H9 (cell line): ENCODE results near the gene ZNF263. TPM values are rescaled to one million over a fixed set of nuclear protein-coding genes. Genes with fewer than 3 reads are reported as not detected.

Source experiments
- DNase-seq: peaks from one replicate; pipeline ENCODE4 v3.0.0-alpha.2; 2017
- H2AFZ ChIP-seq: one replicate; pipeline ENCODE4 v1.6.1; 2013; ENCODE audit warnings: mild to moderate bottlenecking, low read length, control low read depth, moderate library complexity
- H2AK5ac ChIP-seq: 2 replicates; pipeline ENCODE4 v1.6.1; 2013; ENCODE audit warnings: low read length, control low read depth, mixed read lengths; ENCODE audit not compliant: insufficient read length
- H2BK120ac ChIP-seq: one replicate; pipeline ENCODE4 v1.6.1; 2013; ENCODE audit warnings: low read depth, mild to moderate bottlenecking, low read length, control low read depth, inconsistent platforms; ENCODE audit not compliant: poor library complexity, severe bottlenecking
- H2BK12ac ChIP-seq: 2 replicates; pipeline ENCODE4 v1.6.1; 2013; ENCODE audit warnings: low read length, control low read depth, mixed read lengths, low read depth; ENCODE audit not compliant: insufficient read length
- H2BK15ac ChIP-seq: 2 replicates; pipeline ENCODE4 v1.6.1; 2013; ENCODE audit warnings: low read depth, low read length, control low read depth
- H2BK20ac ChIP-seq: one replicate; pipeline ENCODE4 v1.6.1; 2013; ENCODE audit warnings: low read depth, mild to moderate bottlenecking, low read length, control low read depth, inconsistent platforms; ENCODE audit not compliant: poor library complexity, severe bottlenecking
- H2BK5ac ChIP-seq: 2 replicates; pipeline ENCODE4 v1.6.1; 2013; ENCODE audit warnings: low read length, control low read depth, mixed read lengths; ENCODE audit not compliant: insufficient read length
- H3K14ac ChIP-seq: 2 replicates; pipeline ENCODE4 v1.6.1; 2013; ENCODE audit warnings: low read length, control low read depth; ENCODE audit not compliant: insufficient read depth
- H3K18ac ChIP-seq: 2 replicates; pipeline ENCODE4 v1.6.1; 2013; ENCODE audit warnings: low read depth, mild to moderate bottlenecking, mixed read lengths, low read length, control low read depth; ENCODE audit not compliant: insufficient read length
- H3K23ac ChIP-seq: 2 replicates; pipeline ENCODE4 v1.6.1; 2013; ENCODE audit warnings: low read length, control low read depth, mixed read lengths, low read depth; ENCODE audit not compliant: insufficient read length
- H3K23me2 ChIP-seq: 2 replicates; pipeline ENCODE4 v1.6.1; 2013; ENCODE audit warnings: low read depth, mild to moderate bottlenecking, mixed read lengths, low read length, control low read depth; ENCODE audit not compliant: insufficient read length, poor library complexity, severe bottlenecking
- H3K27ac ChIP-seq: 2 replicates; pipeline ENCODE4 v1.5.1; 2013; ENCODE audit warnings: low read length, control low read depth, mixed read lengths, low read depth; ENCODE audit not compliant: insufficient read length
- H3K27me3 ChIP-seq: 2 replicates; pipeline ENCODE4 v1.6.1; 2013; ENCODE audit warnings: low read length, control low read depth, inconsistent platforms; ENCODE audit not compliant: insufficient read depth
- H3K4ac ChIP-seq: 2 replicates; pipeline ENCODE4 v1.6.1; 2013; ENCODE audit warnings: low read depth, mild to moderate bottlenecking, control low read depth, inconsistent platforms, low read length, moderate library complexity
- H3K4me1 ChIP-seq: 2 replicates; pipeline ENCODE4 v1.6.1; 2013; ENCODE audit warnings: low read length, control low read depth, inconsistent platforms; ENCODE audit not compliant: insufficient read depth
- H3K4me2 ChIP-seq: 2 replicates; pipeline ENCODE4 v1.6.1; 2013; ENCODE audit warnings: low read length, control low read depth, mixed read lengths; ENCODE audit not compliant: insufficient read length, insufficient read depth
- H3K56ac ChIP-seq: 2 replicates; pipeline ENCODE4 v1.6.1; 2013; ENCODE audit warnings: low read depth, mild to moderate bottlenecking, mixed read lengths, low read length, control low read depth; ENCODE audit not compliant: insufficient read length
- H3K79me1 ChIP-seq: 2 replicates; pipeline ENCODE4 v1.6.1; 2013; ENCODE audit warnings: low read depth, mild to moderate bottlenecking, moderate library complexity, low read length, control low read depth, inconsistent platforms; ENCODE audit not compliant: insufficient read depth, poor library complexity, severe bottlenecking
- H3K79me2 ChIP-seq: 2 replicates; pipeline ENCODE4 v1.6.1; 2013; ENCODE audit warnings: low read length, control low read depth, inconsistent platforms; ENCODE audit not compliant: insufficient read depth
- H3K9ac ChIP-seq: 2 replicates; pipeline ENCODE4 v1.6.1; 2013; ENCODE audit warnings: low read length, control low read depth, mixed read lengths; ENCODE audit not compliant: insufficient read length; ENCODE audit errors: extremely low read depth
- H3K9me3 ChIP-seq: one replicate; pipeline ENCODE4 v1.6.1; 2013; ENCODE audit warnings: low read depth, low read length, inconsistent platforms; ENCODE audit not compliant: control insufficient read depth
- H3T11ph ChIP-seq: one replicate; pipeline ENCODE4 v1.6.1; 2013; ENCODE audit warnings: mild to moderate bottlenecking, low read length, control low read depth, inconsistent platforms
- H4K20me1 ChIP-seq: one replicate; pipeline ENCODE4 v1.6.1; 2013; ENCODE audit not compliant: control insufficient read depth, insufficient read length, insufficient read depth
- H4K5ac ChIP-seq: 2 replicates; pipeline ENCODE4 v1.6.1; 2013; ENCODE audit warnings: low read depth, mild to moderate bottlenecking, mixed read lengths, low read length, control low read depth; ENCODE audit not compliant: insufficient read length
- H4K8ac ChIP-seq: replicated peaks from 2 replicates; pipeline ENCODE4 v1.6.1; 2013; ENCODE audit warnings: low read length, control low read depth, mixed read lengths, low read depth; ENCODE audit not compliant: insufficient read length
- H4K91ac ChIP-seq: 2 replicates; pipeline ENCODE4 v1.6.1; 2013; ENCODE audit warnings: low read depth, mild to moderate bottlenecking, moderate library complexity, mixed read lengths, low read length, control low read depth; ENCODE audit not compliant: insufficient read length
- H3K27ac Mint-ChIP-seq, 3 experiments: 2 replicates in 2 of 3; 3 replicates in 1 of 3; pipeline ENCODE4 v1.8.0; 2020 to 2021; ENCODE audit warnings: mixed read lengths in 3 of 3, mild to moderate bottlenecking in 1 of 3, moderate library complexity in 1 of 3
- H3K27me3 Mint-ChIP-seq: 2 replicates; pipeline ENCODE4 v1.8.0; 2021; ENCODE audit warnings: low read depth, mild to moderate bottlenecking, moderate library complexity, mixed read lengths
- H3K36me3 Mint-ChIP-seq, 3 experiments: 2 replicates in 2 of 3; 3 replicates in 1 of 3; pipeline ENCODE4 v1.8.0; 2020 to 2021; ENCODE audit warnings: low read depth in 3 of 3, mixed read lengths in 3 of 3; ENCODE audit not compliant: insufficient read depth in 1 of 3
- H3K4me1 Mint-ChIP-seq, 2 experiments: 2 replicates each; pipeline ENCODE4 v1.8.0; 2020; ENCODE audit warnings: mixed read lengths in 2 of 2
- H3K4me3 Mint-ChIP-seq, 2 experiments: 2 replicates in 1 of 2; 3 replicates in 1 of 2; pipeline ENCODE4 v1.8.0; 2020 to 2021; ENCODE audit warnings: mild to moderate bottlenecking in 2 of 2, mixed read lengths in 2 of 2, moderate library complexity in 1 of 2
- H3K9me3 Mint-ChIP-seq, 2 experiments: 2 replicates in 1 of 2; 3 replicates in 1 of 2; pipeline ENCODE4 v1.8.0; 2020; ENCODE audit warnings: mild to moderate bottlenecking in 2 of 2, mixed read lengths in 2 of 2, moderate library complexity in 1 of 2
- CTCF ChIP-seq: fragments of 200-600 bp; sonication (generic); conservative IDR thresholded peaks from 3 replicates; pipeline ENCODE4 v1.8.0; 2021; ENCODE audit warnings: antibody characterized with exemption, mild to moderate bottlenecking
- WGBS: extraction: QIAGEN DNeasy Blood & Tissue Kit; methylation state at CpG from one replicate; pipeline ENCODE4 v1.1.7; 2013; ENCODE audit warnings: missing lambda C conversion rate, low lambda C conversion rate, mixed read lengths; ENCODE audit not compliant: insufficient read length; ENCODE audit errors: extremely low coverage; 5-methylcytosine and 5-hydroxymethylcytosine counted together
- total RNA-seq: library from RNA; stranded (reverse); gene quantifications from 2 replicates; pipeline ENCODE4 v1.2.1, GENCODE V29; 2021

ZNF263 gene
- total RNA-seq, 1 experiment from 2014 or later, result 35.7 TPM

GRCh38 chr16:3289998-3290673, 6.8 kb downstream of the ZNF263 start:
- no CpG with 5 or more reads among the region's 16 CpGs for WGBS
- Mint-ChIP-seq H3K9me3 (peaks cover 83 to 89% of the 10 kb centered on the region in 2 experiments), H3K4me3 (no peak overlapping the region), H3K36me3 (peaks cover 91 to 94% (median 93%) of the 10 kb centered on the region in 3 experiments), H3K4me1 (peaks cover 2 to 3% of the 10 kb centered on the region in 2 experiments), H3K27me3 (peaks cover 5% of the 10 kb centered on the region), H3K27ac (no peak overlapping the region)
- Histone ChIP-seq H3K4me1 (no peaks in the 10 kb centered on the region), H2BK5ac (no peak overlapping the region), H2BK120ac (no peak overlapping the region), H3K9ac (no peak overlapping the region), H3K79me2 (peaks cover 15% of the 10 kb centered on the region), H2AFZ (no peak overlapping the region), H3K23ac (no peak overlapping the region), H3K23me2 (no peaks in the 10 kb centered on the region), H3K27ac (no peak overlapping the region), H2BK12ac (no peak overlapping the region), H3T11ph (no peak overlapping the region), H4K20me1 (no peaks in the 10 kb centered on the region), H3K4ac (no peak overlapping the region), H2BK20ac (no peak overlapping the region), H3K9me3 (peaks cover 48% of the 10 kb centered on the region), H3K27me3 (no peaks in the 10 kb centered on the region), H3K79me1 (peaks cover 9% of the 10 kb centered on the region), H4K8ac (no peak overlapping the region), H4K5ac (no peak overlapping the region), H2BK15ac (no peak overlapping the region), H3K4me2 (no peak overlapping the region), H4K91ac (no peak overlapping the region), H3K14ac (no peak overlapping the region), H2AK5ac (no peak overlapping the region), H3K56ac (no peak overlapping the region), H3K18ac (no peak overlapping the region)
- TF ChIP-seq CTCF, result no peak
- no peak for DNase-seq
